PC-9 (cell line): ENCODE measurements around the gene MYLK. TPM values are rescaled to one million over a fixed set of nuclear protein-coding genes. Genes with fewer than 3 reads are reported as not detected.

Source experiments
- BruUV-seq: library from RNA; stranded (reverse); fragments of 400-500 nt; replicated peaks from 2 replicates; lab custom pipeline; 2021; lab: Mats Ljungman, UMichigan
- CTCF ChIA-PET: fragments of 300-600 bp; sonication (Branson Sonifier 250); formaldehyde crosslinking; loops from one replicate; lab custom pipeline; 2022; ENCODE audit warnings: antibody characterized with exemption; lab: Charles Lee
- POLR2A ChIA-PET: fragments of 300-600 bp; sonication (Branson Sonifier 250); formaldehyde crosslinking; loops from one replicate; lab custom pipeline; 2022; ENCODE audit warnings: antibody characterized with exemption; ENCODE audit not compliant: unreplicated experiment; lab: Charles Lee
- DNase-seq, 2 experiments: peaks; one replicate each; pipeline versions ENCODE4 v3.0.0 to v3.0.0-alpha.2; 2015 to 2022; ENCODE audit warnings: mixed read lengths in 1 of 2
- H2AFZ ChIP-seq: fragments of 200-600 bp; sonication (generic); 2 replicates; pipeline ENCODE4 v1.8.1; 2017; ENCODE audit warnings: antibody characterized with exemption
- H3F3A ChIP-seq: fragments of 200-600 bp; sonication (generic); 2 replicates; pipeline ENCODE4 v1.8.1; 2017; ENCODE audit warnings: antibody characterized with exemption, mild to moderate bottlenecking, low read depth; ENCODE audit not compliant: insufficient read depth
- H3K27ac ChIP-seq: fragments of 200-600 bp; sonication (generic); 2 replicates; pipeline ENCODE4 v1.6.1; 2016; ENCODE audit warnings: mixed run types
- H3K27me3 ChIP-seq: fragments of 200-600 bp; sonication (generic); 2 replicates; pipeline ENCODE4 v1.6.1; 2016; ENCODE audit warnings: low read depth, mixed run types; ENCODE audit not compliant: insufficient read depth
- H3K36me3 ChIP-seq: fragments of 200-600 bp; sonication (generic); 2 replicates; pipeline ENCODE4 v1.6.1; 2016; ENCODE audit warnings: low read depth, mixed run types
- H3K4me1 ChIP-seq: fragments of 200-600 bp; sonication (generic); replicated peaks from 2 replicates; pipeline ENCODE4 v1.6.1; 2016; ENCODE audit warnings: mixed run types; ENCODE audit not compliant: insufficient read depth
- H3K4me2 ChIP-seq: fragments of 200-600 bp; sonication (generic); 2 replicates; pipeline ENCODE4 v1.6.1; 2017; ENCODE audit warnings: mixed run types
- H3K4me3 ChIP-seq: fragments of 200-600 bp; sonication (generic); 2 replicates; pipeline ENCODE4 v1.6.1; 2016; ENCODE audit warnings: mixed run types
- H3K79me2 ChIP-seq: fragments of 200-600 bp; sonication (generic); 2 replicates; pipeline ENCODE4 v1.6.1; 2017; ENCODE audit warnings: low read depth, mixed run types
- H3K9me2 ChIP-seq: fragments of 200-600 bp; sonication (generic); 2 replicates; pipeline ENCODE4 v1.8.1; 2017; ENCODE audit warnings: mild to moderate bottlenecking; ENCODE audit not compliant: insufficient read depth
- H3K9me3 ChIP-seq: fragments of 200-600 bp; sonication (generic); 2 replicates; pipeline ENCODE4 v1.8.1; 2016; ENCODE audit warnings: low read depth; ENCODE audit not compliant: insufficient read depth
- H4K20me1 ChIP-seq: fragments of 200-600 bp; sonication (generic); 2 replicates; pipeline ENCODE4 v1.8.1; 2017; ENCODE audit not compliant: insufficient read depth
- EZH2 ChIP-seq: fragments of 200-600 bp; sonication (generic); IDR thresholded peaks from 2 replicates; pipeline ENCODE4 v1.8.0; 2017; ENCODE audit warnings: antibody characterized with exemption, low read depth
- intact Hi-C: fragments of 100-400 bp; cut with micrococcal nuclease; formaldehyde crosslinking; loops from one replicate; pipeline ENCODE4 v1.10.0; 2022; ENCODE audit not compliant: unreplicated experiment
- total RNA-seq: library from RNA; stranded (reverse); gene quantifications from 2 replicates; pipeline ENCODE4 v1.2.3, GENCODE V29; 2021
- TF ChIP-seq, protein P1 (sequence below): fragments of 200-600 bp; sonication (generic); conservative IDR thresholded peaks from 2 replicates; pipeline ENCODE4 v1.6.1; 2017; ENCODE audit warnings: mixed run types, antibody characterized with exemption, mild to moderate bottlenecking, moderate library complexity

Gene MYLK
- total RNA-seq, 1 experiment from 2014 or later: 0.72 TPM

DNA sequence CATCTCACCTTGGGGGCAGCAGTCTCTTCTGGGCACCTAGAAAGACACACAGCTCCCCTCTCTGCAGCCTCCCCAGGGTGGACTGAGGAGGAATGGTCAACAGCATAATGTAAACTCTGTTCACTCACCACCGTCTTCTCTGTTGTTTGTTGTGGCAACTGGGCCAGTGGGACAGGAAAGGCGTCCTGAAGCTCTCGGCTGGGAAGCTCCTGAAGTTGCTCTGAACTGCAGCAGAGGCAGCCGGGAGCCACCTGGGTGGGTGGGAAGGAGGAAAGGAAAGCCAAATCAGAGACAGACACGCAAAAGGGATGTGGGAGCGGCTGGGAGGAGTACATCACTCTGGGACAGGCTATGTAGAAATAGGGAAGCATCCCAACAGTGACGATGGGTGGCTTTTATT is 52.7 kb downstream of the MYLK start:
- H3K79me2 ChIP-seq: no peaks in the 10 kb centered on the region
- H3K9me3 ChIP-seq: peaks cover 14% of the 10 kb centered on the region
- no peak overlapping the region for H3K27ac ChIP-seq
- no peaks in the 10 kb centered on the region for H4K20me1 ChIP-seq
- no peak overlapping the region for H3K4me2 ChIP-seq
- CTCF ChIA-PET: no interaction called here
- BruUV-seq: no TSS peak
- TF ChIP-seq, protein P1, sequence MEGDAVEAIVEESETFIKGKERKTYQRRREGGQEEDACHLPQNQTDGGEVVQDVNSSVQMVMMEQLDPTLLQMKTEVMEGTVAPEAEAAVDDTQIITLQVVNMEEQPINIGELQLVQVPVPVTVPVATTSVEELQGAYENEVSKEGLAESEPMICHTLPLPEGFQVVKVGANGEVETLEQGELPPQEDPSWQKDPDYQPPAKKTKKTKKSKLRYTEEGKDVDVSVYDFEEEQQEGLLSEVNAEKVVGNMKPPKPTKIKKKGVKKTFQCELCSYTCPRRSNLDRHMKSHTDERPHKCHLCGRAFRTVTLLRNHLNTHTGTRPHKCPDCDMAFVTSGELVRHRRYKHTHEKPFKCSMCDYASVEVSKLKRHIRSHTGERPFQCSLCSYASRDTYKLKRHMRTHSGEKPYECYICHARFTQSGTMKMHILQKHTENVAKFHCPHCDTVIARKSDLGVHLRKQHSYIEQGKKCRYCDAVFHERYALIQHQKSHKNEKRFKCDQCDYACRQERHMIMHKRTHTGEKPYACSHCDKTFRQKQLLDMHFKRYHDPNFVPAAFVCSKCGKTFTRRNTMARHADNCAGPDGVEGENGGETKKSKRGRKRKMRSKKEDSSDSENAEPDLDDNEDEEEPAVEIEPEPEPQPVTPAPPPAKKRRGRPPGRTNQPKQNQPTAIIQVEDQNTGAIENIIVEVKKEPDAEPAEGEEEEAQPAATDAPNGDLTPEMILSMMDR: no peak
- no peak for TF ChIP-seq EZH2
- no peak for DNase-seq
- no peaks in the 10 kb centered on the region for H3K36me3 ChIP-seq
- no peaks in the 10 kb centered on the region for H3F3A ChIP-seq
- H3K27me3 ChIP-seq: no peaks in the 10 kb centered on the region
- POLR2A ChIA-PET: no interaction called here
- intact Hi-C loops: no loop called here
- H3K4me1 ChIP-seq: peaks cover 11% of the 10 kb centered on the region; the same call in 1 of the 2 replicates
- no peak overlapping the region for H3K4me3 ChIP-seq
- no peaks in the 10 kb centered on the region for H3K9me2 ChIP-seq
- no peak overlapping the region for H2AFZ ChIP-seq

DNA sequence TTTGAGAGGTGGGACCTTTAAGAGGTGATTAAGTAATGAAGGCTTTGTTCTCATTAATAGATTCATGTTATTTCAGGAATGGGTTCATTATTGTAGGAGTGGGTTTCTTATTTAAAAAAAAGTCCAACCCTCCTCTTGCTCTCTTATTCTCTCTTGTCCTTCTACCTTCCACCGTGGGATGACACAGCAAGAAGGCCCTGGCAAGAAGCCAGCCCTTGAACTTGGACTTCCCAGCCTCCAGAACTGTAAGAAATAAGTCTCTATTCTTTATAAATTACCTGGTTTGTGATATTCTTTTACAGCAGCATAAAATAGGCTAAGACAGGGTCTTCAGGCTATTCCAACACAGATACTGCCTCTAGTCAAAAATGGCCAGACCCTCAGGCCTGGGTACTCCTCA is 62.2 kb downstream of the MYLK start:
- no peaks in the 10 kb centered on the region for H3K36me3 ChIP-seq
- intact Hi-C loops: no loop called here
- no peaks in the 10 kb centered on the region for H4K20me1 ChIP-seq
- DNase-seq: no peak
- TF ChIP-seq, protein P1: no peak
- TF ChIP-seq EZH2: no peak
- no peak overlapping the region for H3K27ac ChIP-seq
- H3K4me2 ChIP-seq: no peak overlapping the region
- BruUV-seq: no TSS peak
- H3K4me1 ChIP-seq: peaks cover 23% of the 10 kb centered on the region
- peaks cover 13% of the 10 kb centered on the region for H3F3A ChIP-seq
- no peak overlapping the region for H2AFZ ChIP-seq
- H3K9me3 ChIP-seq: peaks cover 7% of the 10 kb centered on the region
- H3K9me2 ChIP-seq: no peaks in the 10 kb centered on the region
- CTCF ChIA-PET: no interaction called here
- H3K4me3 ChIP-seq: no peak overlapping the region
- POLR2A ChIA-PET: no interaction called here
- no peaks in the 10 kb centered on the region for H3K79me2 ChIP-seq
- no peaks in the 10 kb centered on the region for H3K27me3 ChIP-seq

- no peaks in the 10 kb centered on the region for H3K79me2 ChIP-seq
- DNase-seq: no peak
- intact Hi-C loops: loop anchor here (2.0 kb wide), 1 partner anchor 69 kb away; no protein-coding TSS in a partner anchor
These were observed 64.2 kb downstream of the MYLK start for GRCh38 chr3:123819949-123820348.

More at GRCh38 chr3:123819949-123820348, 64.2 kb downstream of the MYLK start:
- peaks cover 13% of the 10 kb centered on the region for H3F3A ChIP-seq
- no TSS peak for BruUV-seq
- CTCF ChIA-PET: no interaction called here
- H3K27me3 ChIP-seq: no peaks in the 10 kb centered on the region
- no peaks in the 10 kb centered on the region for H3K9me3 ChIP-seq
- POLR2A ChIA-PET: no interaction called here
- H3K4me1 ChIP-seq: peaks cover 23% of the 10 kb centered on the region
- H2AFZ ChIP-seq: no peak overlapping the region
- no peak overlapping the region for H3K4me2 ChIP-seq
- no peaks in the 10 kb centered on the region for H3K36me3 ChIP-seq
- H4K20me1 ChIP-seq: no peaks in the 10 kb centered on the region
- no peak overlapping the region for H3K4me3 ChIP-seq
- TF ChIP-seq, protein P1: no peak
- no peak for TF ChIP-seq EZH2
- no peak overlapping the region for H3K27ac ChIP-seq
- no peaks in the 10 kb centered on the region for H3K9me2 ChIP-seq
